Measurements from ENCODE around the gene DECR2. TPM values are rescaled to one million over a fixed set of nuclear protein-coding genes. Genes with fewer than 3 reads are reported as not detected.
A peak's percentile ranks its signal among the peaks of the same experiment; 100 is the strongest.

Gene DECR2
- total and polyA plus RNA-seq, 2 of the 13 experiments (the other 11 are each of a cell fraction or from before 2014, with no cell fraction given), result 36.3 to 44.6 TPM

GRCh38 chr16:396605-397004 lies 5.1 kb upstream of the DECR2 start (continued):
- no peak for TF ChIP-seq PREB (CRISPR knock-in tag; IDR thresholded peaks at IDR 0.05)
- no peak for TF ChIP-seq MIER3 (CRISPR knock-in tag; IDR thresholded peaks at IDR 0.05; ENCODE audit: borderline replicate concordance)
- TF ChIP-seq PRMT3 (CRISPR knock-in tag; IDR thresholded peaks at IDR 0.05; ENCODE audit: borderline replicate concordance, low read depth), result no peak
- TF ChIP-seq ZNF281 (CRISPR knock-in tag; IDR thresholded peaks at IDR 0.05; ENCODE audit: borderline replicate concordance), result peak; percentile 29; the same call in 1 of the 2 replicates
- no peak for TF ChIP-seq ZNF816 (CRISPR knock-in tag; IDR thresholded peaks at IDR 0.05; ENCODE audit: borderline replicate concordance)
- no peak for TF ChIP-seq ATRX (CRISPR knock-in tag; IDR thresholded peaks at IDR 0.05; ENCODE audit: borderline replicate concordance)
- no peak for TF ChIP-seq KDM1A (CRISPR knock-in tag; IDR thresholded peaks at IDR 0.05)
- no peak for TF ChIP-seq MLX (CRISPR knock-in tag; IDR thresholded peaks at IDR 0.05)
- no peak for TF ChIP-seq ATF4 (CRISPR knock-in tag; IDR thresholded peaks at IDR 0.05)
- TF ChIP-seq ZSCAN21 (CRISPR knock-in tag; IDR thresholded peaks at IDR 0.05; ENCODE audit: borderline replicate concordance), result no peak
- no peak for TF ChIP-seq CREM (IDR thresholded peaks at IDR 0.05)
- TF ChIP-seq CREM (CRISPR knock-in tag; IDR thresholded peaks at IDR 0.05), result no peak
- peak; percentile 49; the same call in 1 of the 2 replicates for TF ChIP-seq KAT7 (CRISPR knock-in tag; IDR thresholded peaks at IDR 0.05; ENCODE audit: borderline replicate concordance)
- TF ChIP-seq ZNF598 (CRISPR knock-in tag; IDR thresholded peaks at IDR 0.05; ENCODE audit: borderline replicate concordance), result no peak
- TF ChIP-seq IRF1 (CRISPR knock-in tag; IDR thresholded peaks at IDR 0.05; ENCODE audit: low read depth), result no peak
- TF ChIP-seq ZNF747 (CRISPR knock-in tag; IDR thresholded peaks at IDR 0.05; ENCODE audit: borderline replicate concordance), result no peak
- no peak for TF ChIP-seq ZNF878 (CRISPR knock-in tag; IDR thresholded peaks at IDR 0.05)
- TF ChIP-seq TEAD2 (CRISPR knock-in tag; IDR thresholded peaks at IDR 0.05), result no peak
- no peak for TF ChIP-seq ZNF773 (CRISPR knock-in tag; IDR thresholded peaks at IDR 0.05; ENCODE audit: borderline replicate concordance)
- no peak for TF ChIP-seq ZBTB14 (CRISPR knock-in tag; IDR thresholded peaks at IDR 0.05)
- no peak for TF ChIP-seq ZSCAN20 (CRISPR knock-in tag; IDR thresholded peaks at IDR 0.05; ENCODE audit: borderline replicate concordance)
- no peak for TF ChIP-seq ZNF530 (CRISPR knock-in tag; IDR thresholded peaks at IDR 0.05; ENCODE audit: low read depth)
- TF ChIP-seq THAP11 (CRISPR knock-in tag; IDR thresholded peaks at IDR 0.05), result 0 out of 2 replicates have a peak, but pooled peaks have one; percentile 9
- TF ChIP-seq SRF (IDR thresholded peaks at IDR 0.05; ENCODE audit: low read depth, low read length), result no peak
- no peak for TF ChIP-seq JUNB (CRISPR knock-in tag; IDR thresholded peaks at IDR 0.05; ENCODE audit: borderline replicate concordance)

Data from HepG2 (cell line).